ENCODE measurements around the gene ARF3. TPM values are rescaled to one million over a fixed set of nuclear protein-coding genes. Genes with fewer than 3 reads are reported as not detected.

ARF3 gene
- total RNA-seq: 100 to 1,000 TPM; 100 to 101 TPM

DNA sequence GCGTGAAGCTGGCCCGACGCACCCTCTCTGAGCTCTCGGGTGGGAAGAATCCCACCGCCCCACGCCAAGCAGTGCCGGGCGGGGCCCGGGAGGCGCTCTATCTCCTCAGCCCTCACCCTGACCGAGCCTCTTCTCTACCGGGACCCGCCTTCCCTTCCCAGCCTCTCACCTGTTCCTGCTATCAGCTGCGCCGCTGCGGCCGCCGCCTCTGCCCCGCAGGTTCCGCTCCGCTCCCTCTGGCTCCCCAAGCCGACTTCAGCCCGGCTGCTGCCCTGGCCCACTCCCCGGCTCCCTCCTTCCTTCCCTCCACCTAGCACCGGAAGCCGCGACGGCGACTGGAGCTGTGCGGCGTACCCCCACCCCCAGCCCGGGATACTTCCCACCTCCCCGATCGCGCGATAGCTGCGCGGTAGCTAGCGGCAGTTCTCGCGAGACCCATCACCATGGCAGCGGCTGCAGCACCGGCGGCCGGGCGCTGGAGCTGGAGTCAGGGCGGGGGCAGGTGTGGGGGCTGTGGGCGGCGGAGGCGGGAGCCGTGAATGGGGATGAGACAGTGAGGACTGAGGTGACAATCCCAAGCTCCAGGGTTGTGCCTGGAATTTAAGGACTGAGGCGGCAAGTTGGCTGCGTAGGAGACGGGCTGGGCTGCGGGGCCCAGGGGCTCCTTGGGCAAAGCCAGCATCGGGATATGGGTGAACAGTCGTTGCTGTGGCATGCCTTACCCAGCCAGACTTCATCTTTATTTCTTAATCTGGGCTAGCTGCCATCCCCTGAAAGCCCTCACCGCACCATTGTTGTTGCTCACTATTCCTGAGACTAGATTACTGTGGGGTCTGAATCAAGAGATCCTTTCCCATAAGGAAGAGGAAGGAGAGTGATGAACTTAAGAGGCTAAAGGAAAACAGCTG lies at the start of gene ARF3:
ARF3 (minus strand) TSS at position 347 of the 908 bp plus-strand sequence. CDS start 16,392 bp downstream, outside the sequence.

DNA sequence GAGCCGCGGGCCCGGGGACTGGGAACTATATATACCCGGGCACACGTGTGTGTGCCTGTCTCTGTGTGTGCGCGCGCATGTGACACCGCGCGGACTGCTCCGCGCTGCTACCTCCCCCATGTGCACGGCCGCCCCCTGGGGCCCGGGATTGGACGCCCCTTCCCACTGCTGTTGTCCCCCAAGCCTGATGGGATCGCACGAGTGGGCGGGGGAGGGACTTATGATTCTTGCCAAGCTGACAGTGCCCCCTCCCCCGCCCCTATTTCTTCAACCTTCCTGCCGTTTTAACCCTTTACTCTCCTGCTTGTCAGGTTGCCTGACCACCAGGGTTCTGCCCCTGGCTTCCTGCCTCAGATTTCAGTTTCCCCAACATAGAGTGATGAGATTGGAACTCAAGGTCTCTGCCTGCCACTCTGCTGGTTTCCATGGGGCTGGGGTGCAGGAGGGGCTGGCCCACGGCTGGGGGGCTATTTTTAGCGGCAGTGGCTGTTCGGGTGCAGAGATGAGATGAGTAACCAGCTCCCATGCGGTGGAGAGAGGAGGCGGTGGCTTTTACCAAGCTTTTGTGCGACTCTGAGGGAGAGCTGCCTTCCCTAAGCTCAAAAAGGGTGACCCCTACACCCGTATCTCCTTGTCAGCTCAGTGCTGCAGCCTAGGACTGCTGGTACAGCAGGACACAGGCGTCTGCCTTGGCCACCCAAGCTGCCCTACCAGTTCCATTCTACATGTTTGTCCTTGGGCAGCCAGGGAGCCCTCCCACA lies 42.3 kb upstream of the ARF3 start, which contains the start of gene DDN:
DDN (minus strand) TSS at position 5 of the 761 bp plus-strand sequence. CDS start 88 bp downstream, outside the sequence.

DNA sequence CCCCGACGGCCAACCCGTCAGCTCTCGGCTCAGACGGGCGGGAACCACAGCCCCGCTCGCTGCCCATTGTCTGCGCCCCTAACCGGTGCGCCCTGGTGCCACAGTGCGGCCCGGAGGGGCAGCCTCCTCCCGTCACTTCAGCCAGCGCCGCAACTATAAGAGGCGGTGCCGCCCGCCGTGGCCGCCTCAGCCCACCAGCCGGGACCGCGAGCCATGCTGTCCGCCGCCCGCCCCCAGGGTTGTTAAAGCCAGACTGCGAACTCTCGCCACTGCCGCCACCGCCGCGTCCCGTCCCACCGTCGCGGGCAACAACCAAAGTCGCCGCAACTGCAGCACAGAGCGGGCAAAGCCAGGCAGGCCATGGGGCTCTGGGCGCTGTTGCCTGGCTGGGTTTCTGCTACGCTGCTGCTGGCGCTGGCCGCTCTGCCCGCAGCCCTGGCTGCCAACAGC lies 21.0 kb upstream of the ARF3 start, which contains the start of gene WNT1:
WNT1 (plus strand) TSS at position 32 of the 450 bp plus-strand sequence; CDS start at position 361, 329 bp downstream.

DNA sequence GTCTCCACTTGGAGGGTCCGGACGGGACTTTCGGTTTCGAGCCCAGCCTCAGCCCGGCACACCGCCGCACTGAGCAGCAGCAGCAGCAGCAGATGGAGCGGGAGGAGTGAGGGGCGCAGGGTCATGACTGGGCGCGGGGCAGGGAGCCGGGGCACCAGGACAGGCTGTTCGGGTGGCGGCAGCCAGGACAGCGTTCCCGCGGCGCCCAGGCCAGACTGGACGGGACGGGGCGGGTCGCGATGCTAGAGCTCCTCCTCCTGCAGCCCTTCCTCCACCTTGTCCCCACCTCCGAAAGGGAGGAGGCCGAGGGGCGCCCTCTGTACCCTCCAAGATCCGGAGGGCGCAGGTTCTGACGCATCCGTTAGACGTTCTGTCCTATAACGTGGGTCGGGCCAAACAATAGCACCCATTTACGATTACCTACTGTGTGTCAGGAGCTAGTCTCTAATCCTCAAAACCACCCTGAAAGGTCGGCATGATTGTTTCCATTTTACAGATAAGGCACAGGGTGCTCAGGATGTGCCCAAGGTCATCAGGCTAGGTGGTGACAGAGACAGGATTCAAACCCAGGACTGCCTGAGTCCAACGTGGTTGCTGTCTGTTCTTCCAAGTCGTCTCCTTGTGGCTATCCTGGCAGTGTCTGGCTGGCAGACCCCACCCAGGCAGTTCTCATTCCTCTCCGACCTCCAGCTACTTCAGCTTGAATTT lies 31.8 kb downstream of the ARF3 start, which contains the start of gene FKBP11:
FKBP11 (minus strand) TSS at position 189 of the 708 bp plus-strand sequence; CDS start at position 125, 64 bp downstream.

Other genes starting within 250 kb of the ARF3 start
- 10 to 100 TPM; 50.3 to 52.7 TPM for gene CCNT1, start 240.8 kb downstream of the ARF3 start, total RNA-seq
- under 1 TPM in 1 of 2 experiments, not detected in 1; 0.03 TPM for gene ADCY6, start 168.4 kb downstream of the ARF3 start, total RNA-seq
- 10 to 100 TPM; 20.5 to 20.6 TPM for gene CACNB3, start 139.0 kb downstream of the ARF3 start, total RNA-seq
- 100 to 1,000 TPM; 117 to 122 TPM for gene DDX23, start 105.3 kb downstream of the ARF3 start, total RNA-seq
- 1 to 10 TPM; 1.2 to 1.8 TPM for gene RND1, start 91.6 kb downstream of the ARF3 start, total RNA-seq
- gene FKBP11, start 32.0 kb downstream of the ARF3 start, total RNA-seq: 10 to 100 TPM; 46.9 TPM
- 1 to 10 TPM; 4.6 to 5.2 TPM for gene WNT10B, start 14.2 kb upstream of the ARF3 start, total RNA-seq
- gene WNT1, start 20.8 kb upstream of the ARF3 start, total RNA-seq: under 1 TPM; 0.72 to 0.73 TPM
- gene DDN, start 41.9 kb upstream of the ARF3 start, total RNA-seq: under 1 TPM; 0.10 to 0.17 TPM
- 10 to 100 TPM; 60.9 to 61.5 TPM for gene PRKAG1, start 61.3 kb upstream of the ARF3 start, total RNA-seq
- gene KMT2D, start 103.3 kb upstream of the ARF3 start, total RNA-seq: 10 to 100 TPM; 94.9 to 98.9 TPM
- 1 to 10 TPM; 6.6 to 8.4 TPM for gene RHEBL1, start 112.5 kb upstream of the ARF3 start, total RNA-seq
- under 1 TPM; 0.10 to 0.24 TPM for gene DHH, start 137.3 kb upstream of the ARF3 start, total RNA-seq
- 10 to 100 TPM; 72.5 to 76.4 TPM for gene LMBR1L, start 153.4 kb upstream of the ARF3 start, total RNA-seq
- 1,000 to 10,000 TPM; 1,312 to 1,402 TPM for gene TUBA1B, start 173.9 kb upstream of the ARF3 start, total RNA-seq
- gene TUBA1A, start 231.6 kb upstream of the ARF3 start, total RNA-seq: 10 to 100 TPM; 79.3 to 80.2 TPM

Data from activated naive CD4-positive, alpha-beta T cell treated with anti-CD3 and anti-CD28 coated beads, Interleukin-2, amount 10 ng/mL, durations not matched to agents 5 hours and 36 hours (primary cell).